HepG2 (cell line): ENCODE measurements around the gene SLC44A4. TPM values are rescaled to one million over a fixed set of nuclear protein-coding genes. Genes with fewer than 3 reads are reported as not detected.
A peak's percentile ranks its signal among the peaks of the same experiment; 100 is the strongest.

Source experiments
- ATAC-seq: fragments of 200-7000 bp; cut with Tn5 transposase; 3 replicates; pipeline ENCODE4 v1.9.1; 2020; ENCODE audit warnings: mild to moderate bottlenecking, moderate library complexity
- BruUV-seq: library from RNA; stranded (reverse); fragments of 400-500 nt; replicated peaks from 2 replicates; lab custom pipeline; 2021; lab: Mats Ljungman, UMichigan
- CTCF ChIA-PET: fragments of 300-600 bp; formaldehyde crosslinking; extraction: SDS; loops from one replicate; lab custom pipeline; 2021; ENCODE audit warnings: low total read pairs, inconsistent platforms, low intra/inter-chr PET ratio; lab: Yijun Ruan, JAX
- POLR2A ChIA-PET: fragments of 350-600 bp; sonication (Branson Sonifier 250); formaldehyde crosslinking; loops from one replicate; lab custom pipeline; 2020; ENCODE audit warnings: antibody characterized with exemption, inconsistent platforms; lab: Yijun Ruan, JAX
- DNase-seq: peaks from one replicate; pipeline ENCODE4 v3.0.0-alpha.2; 2015; ENCODE audit warnings: low spot score
- FAIRE-seq: peaks from 3 replicates; lab custom pipeline; 2011; peaks lifted over from hg19 to GRCh38; lab: Jason Lieb, UNC
- H2AFZ ChIP-seq: one replicate; pipeline ENCODE4 v1.6.1; 2011; ENCODE audit warnings: low read length, inconsistent platforms
- H3K27ac ChIP-seq: fragments of 300-600 bp; 3 replicates; pipeline ENCODE4 v1.8.0; 2011; ENCODE audit warnings: mixed run types, mild to moderate bottlenecking, mixed read lengths, low read length, inconsistent platforms; ENCODE audit not compliant: insufficient read depth; ENCODE audit errors: extremely low read length
- H3K27me3 ChIP-seq, 2 experiments: fragments of 200-600 bp in 1 of 2; 2 replicates in 1 of 2; 3 replicates in 1 of 2; pipeline versions ENCODE4 v1.6.0 to v1.8.0; 2011; ENCODE audit warnings: low read length in 2 of 2, mild to moderate bottlenecking in 2 of 2, moderate library complexity in 2 of 2, inconsistent platforms in 1 of 2; ENCODE audit not compliant: insufficient read depth in 2 of 2, control insufficient read depth in 1 of 2
- H3K36me3 ChIP-seq, 2 experiments: fragments of 200-600 bp in 1 of 2; replicated peaks in 1 of 2; 2 replicates in 1 of 2; 3 replicates in 1 of 2; pipeline versions ENCODE4 v1.5.1 to v1.8.0; 2011; ENCODE audit warnings: low read length in 2 of 2, inconsistent platforms in 1 of 2; ENCODE audit not compliant: insufficient read depth in 2 of 2, control insufficient read depth in 1 of 2
- H3K4me1 ChIP-seq: 2 replicates; pipeline ENCODE4 v1.5.1; 2012; ENCODE audit warnings: low read length, inconsistent platforms; ENCODE audit not compliant: insufficient read depth
- H3K4me2 ChIP-seq: 2 replicates; pipeline ENCODE4 v1.6.0; 2011; ENCODE audit warnings: low read depth, low read length, inconsistent platforms
- H3K4me3 ChIP-seq, 3 experiments: fragments of 200-600 bp in 1 of 3; sonication (generic), shearing (Covaris generic) in 1 of 3; replicated peaks in 1 of 3; 2 replicates each; pipeline ENCODE4 v1.5.1; 2011 to 2016; ENCODE audit warnings: low read length in 3 of 3, inconsistent platforms in 2 of 3, low read depth in 2 of 3, mild to moderate bottlenecking in 2 of 3, control low read depth in 1 of 3, mixed read lengths in 1 of 3; ENCODE audit not compliant: insufficient read depth in 1 of 3
- H3K79me2 ChIP-seq: one replicate; pipeline ENCODE4 v1.6.1; 2011; ENCODE audit warnings: low read length, inconsistent platforms; ENCODE audit not compliant: insufficient read depth
- H3K9ac ChIP-seq: 2 replicates; pipeline ENCODE4 v1.6.0; 2011; ENCODE audit warnings: mild to moderate bottlenecking, low read depth, low read length, inconsistent platforms; ENCODE audit not compliant: insufficient read depth
- H3K9me3 ChIP-seq: 2 replicates; pipeline ENCODE4 v1.5.1; 2012; ENCODE audit warnings: mild to moderate bottlenecking, low read length
- H4K20me1 ChIP-seq: 2 replicates; pipeline ENCODE4 v1.6.0; 2011; ENCODE audit warnings: inconsistent platforms, mild to moderate bottlenecking, low read length, moderate library complexity; ENCODE audit not compliant: insufficient read depth
- AGO1 ChIP-seq: fragments of 200-400 bp; formaldehyde crosslinking; IDR thresholded peaks from 2 replicates; pipeline ENCODE4 v1.6.1; 2017; ENCODE audit warnings: mild to moderate bottlenecking, low read depth, low read length, moderate library complexity; ENCODE audit not compliant: poor library complexity, severe bottlenecking
- CTCF ChIP-seq: sonication (generic); formaldehyde crosslinking; IDR thresholded peaks from 2 replicates; pipeline ENCODE4 v1.5.0; 2020; ENCODE audit warnings: mild to moderate bottlenecking, missing genetic modification reagents, moderate library complexity
- DNMT3B ChIP-seq: conservative IDR thresholded peaks from 2 replicates; pipeline ENCODE4 v1.6.1; 2016; ENCODE audit warnings: missing biosample characterization, control low read depth
- GFI1 ChIP-seq: sonication (generic); formaldehyde crosslinking; IDR thresholded peaks from 2 replicates; pipeline ENCODE4 v1.5.0; 2020; ENCODE audit warnings: missing genetic modification reagents, mild to moderate bottlenecking, borderline replicate concordance
- GZF1 ChIP-seq: sonication (generic); formaldehyde crosslinking; IDR thresholded peaks from 2 replicates; pipeline ENCODE4 v1.5.1; 2020; ENCODE audit warnings: mild to moderate bottlenecking, missing genetic modification reagents
- KLF6 ChIP-seq: IDR thresholded peaks from 2 replicates; pipeline ENCODE4 v1.8.0; 2016; ENCODE audit warnings: missing biosample characterization, missing genetic modification reagents
- MXI1 ChIP-seq: IDR thresholded peaks from 3 replicates; pipeline ENCODE4 v1.6.1; 2012; ENCODE audit warnings: low read depth, low read length, inconsistent platforms, borderline replicate concordance
- POLR2G ChIP-seq: fragments of 200-400 bp; formaldehyde crosslinking; IDR thresholded peaks from 2 replicates; pipeline ENCODE4 v1.6.1; 2018; ENCODE audit warnings: mild to moderate bottlenecking, low read depth, low read length, moderate library complexity
- RAD21 ChIP-seq: fragments of 450-650 bp; formaldehyde crosslinking; IDR thresholded peaks from 2 replicates; pipeline ENCODE4 v1.5.0; 2020; ENCODE audit warnings: mild to moderate bottlenecking
- SMARCE1 ChIP-seq: fragments of 450-650 bp; IDR thresholded peaks from 2 replicates; pipeline ENCODE4 v1.6.1; 2017; ENCODE audit warnings: borderline replicate concordance
- STAG1 ChIP-seq: sonication (generic); formaldehyde crosslinking; IDR thresholded peaks from 2 replicates; pipeline ENCODE4 v1.4.0; 2020; ENCODE audit warnings: missing genetic modification reagents
- TGIF2 ChIP-seq: IDR thresholded peaks from 2 replicates; pipeline ENCODE4 v1.6.1; 2016; ENCODE audit warnings: control low read depth, missing compliant biosample characterization
- ZFY ChIP-seq: sonication (generic); formaldehyde crosslinking; IDR thresholded peaks from 2 replicates; pipeline ENCODE4 v1.4.0; 2020; ENCODE audit warnings: missing genetic modification reagents
- ZNF180 ChIP-seq: sonication (generic); formaldehyde crosslinking; IDR thresholded peaks from 2 replicates; pipeline ENCODE4 v1.4.0; 2020; ENCODE audit warnings: low read depth, missing genetic modification reagents, borderline replicate concordance
- ZNF263 ChIP-seq: sonication (generic); formaldehyde crosslinking; IDR thresholded peaks from 2 replicates; pipeline ENCODE4 v1.4.0; 2020; ENCODE audit warnings: missing genetic modification reagents
- ZNF335 ChIP-seq: sonication (generic); formaldehyde crosslinking; IDR thresholded peaks from 2 replicates; pipeline ENCODE4 v1.4.0; 2020; ENCODE audit warnings: missing genetic modification reagents
- ZNF510 ChIP-seq: sonication (generic); formaldehyde crosslinking; IDR thresholded peaks from 2 replicates; pipeline ENCODE4 v1.4.0; 2020; ENCODE audit warnings: low read depth, mild to moderate bottlenecking, missing genetic modification reagents
- ZNF598 ChIP-seq: sonication (generic); formaldehyde crosslinking; IDR thresholded peaks from 2 replicates; pipeline ENCODE4 v1.5.1; 2020; ENCODE audit warnings: mild to moderate bottlenecking, missing genetic modification reagents, borderline replicate concordance
- ZSCAN21 ChIP-seq: sonication (generic); formaldehyde crosslinking; IDR thresholded peaks from 2 replicates; pipeline ENCODE4 v1.8.0; 2022; ENCODE audit warnings: mild to moderate bottlenecking, missing genetic modification reagents, moderate library complexity, borderline replicate concordance
- WGBS: methylation state at CpG from one replicate; pipeline ENCODE4 v1.1.6; 2017; ENCODE audit warnings: low lambda C conversion rate; 5-methylcytosine and 5-hydroxymethylcytosine counted together
- in situ Hi-C: cut with HindIII; loops from 2 replicates; pipeline ENCODE4 v1.10.0; 2017; ENCODE audit warnings: low pct_unique_long_range_greater_than_20kb; ENCODE audit not compliant: extremely low pct_ligation_motif_present
- intact Hi-C: fragments of 100-400 bp; cut with micrococcal nuclease; formaldehyde crosslinking; loops from one replicate; pipeline ENCODE4 v1.10.0; 2022; ENCODE audit not compliant: unreplicated experiment
- polyA plus RNA-seq, 8 experiments: library from polyadenylated mRNA; depleted of rRNA in 3 of 8; stranded (reverse) in 7 of 8; unstranded in 1 of 8; fragments of >200 nt; fragmentation: Illumina TruSeq in 4 of 8; extraction: Trizol in 4 of 8; gene quantifications; 2 replicates each; pipeline versions ENCODE4 v1.2.1 to v1.2.3, GENCODE V29; 2011 to 2016; ENCODE audit warnings: low read depth in 4 of 8, missing spikeins in 1 of 8, mixed read lengths in 1 of 8; ENCODE audit not compliant: insufficient read depth in 1 of 8
- total RNA-seq, 5 experiments: library from RNA; depleted of rRNA; stranded (reverse); fragments of >200 nt; fragmentation: Illumina TruSeq; extraction: Trizol; gene quantifications; 2 replicates each; pipeline ENCODE4 v1.2.3, GENCODE V29; 2016; ENCODE audit warnings: low read depth in 1 of 5
- TF ChIP-seq, protein P1 (sequence below): IDR thresholded peaks from 2 replicates; pipeline ENCODE4 v1.6.1; 2018; ENCODE audit warnings: missing genetic modification reagents

SLC44A4 gene
- total and polyA plus RNA-seq, 2 of the 13 experiments (the other 11 are each of a cell fraction or from before 2014, with no cell fraction given), result 3.5 to 5.9 TPM

- 0 out of 2 replicates have a peak, but pooled peaks have one; percentile 20 for TF ChIP-seq POLR2G
- TF ChIP-seq AGO1, result peak; percentile 24
- TF ChIP-seq DNMT3B (CRISPR knock-in tag), result peak; percentile 49; the same call in 1 of the 2 replicates
- no peak for TF ChIP-seq ZSCAN21 (CRISPR knock-in tag)
- 0 out of 2 replicates have a peak, but pooled peaks have one; percentile 32 for TF ChIP-seq TGIF2 (CRISPR knock-in tag)
- TF ChIP-seq ZNF263 (CRISPR knock-in tag), result peak; percentile 61; the same call in 1 of the 2 replicates
- TF ChIP-seq GFI1 (CRISPR knock-in tag), result 0 out of 2 replicates have a peak, but pooled peaks have one; percentile 3
These were observed 47.9 kb downstream of the SLC44A4 start (continued) for GRCh38 chr6:31830886-31831335.

- H3K4me2 ChIP-seq, result peak overlapping the region; percentile 94
- POLR2A ChIA-PET, result interaction anchor here (0.7 to 15.7 kb wide), 24 partner anchors 10 to 208 kb away, joined by 3 to 264 read pairs (median 5); partner anchors contain the start of genes BAG6, DDAH2, HSPA1A and HSPA1L
- H3K4me3 ChIP-seq, result peak overlapping the region; percentile 80 to 99 (median 97)
- H3K79me2 ChIP-seq, result peaks cover 35% of the 10 kb centered on the region
- DNase-seq, result no peak
- intact Hi-C loops, result loop anchor here (1.0 to 10.0 kb wide), 6 partner anchors 34 to 162 kb away; partner anchors contain the start of genes CSNK2B, EHMT2, LY6G5B and NELFE
- H2AFZ ChIP-seq, result no peak overlapping the region
- H4K20me1 ChIP-seq, result peaks cover 4% of the 10 kb centered on the region
- no peaks in the 10 kb centered on the region for H3K9me3 ChIP-seq
- H3K4me1 ChIP-seq, result peaks cover 44% of the 10 kb centered on the region
- H3K27me3 ChIP-seq, result no peaks in the 10 kb centered on the region; a peak in 1 of 5 replicates
- H3K36me3 ChIP-seq, result no peaks in the 10 kb centered on the region
- in situ Hi-C loops, result loop anchor here (5.0 kb wide), 1 partner anchor 57 kb away; no protein-coding TSS in a partner anchor
- no peak for FAIRE-seq
- no peak for ATAC-seq
- CTCF ChIA-PET, result interaction anchor here (0.8 to 2.2 kb wide), 8 partner anchors 34 to 149 kb away, joined by 3 to 16 read pairs (median 4); partner anchors contain the start of genes DDAH2, LY6G5C and VARS1
- under 1% methylated on average over 10 of the region's 15 CpGs for WGBS
- no TSS peak for BruUV-seq
- H3K27ac ChIP-seq, result peak overlapping the region; percentile 68
- peak overlapping the region; percentile 81 for H3K9ac ChIP-seq
- TF ChIP-seq GZF1 (no peak), ZNF180 (CRISPR knock-in tag) (no peak), KLF6 (CRISPR knock-in tag) (peak; percentile 60; the same call in 1 of the 2 replicates), STAG1 (peak; percentile 69), MXI1 (0 out of 3 replicates have a peak, but pooled peaks have one; percentile 17), SMARCE1 (no peak), ZNF335 (CRISPR knock-in tag) (0 out of 2 replicates have a peak, but pooled peaks have one; percentile 21), ZNF598 (CRISPR knock-in tag) (no peak), ZNF510 (no peak), CTCF (peak; percentile 63), ZFY (no peak; the same call in 1 of the 2 replicates), RAD21 (CRISPR knock-in tag) (peak; percentile 41; the same call in 1 of the 2 replicates)
- TF ChIP-seq, protein P1, sequence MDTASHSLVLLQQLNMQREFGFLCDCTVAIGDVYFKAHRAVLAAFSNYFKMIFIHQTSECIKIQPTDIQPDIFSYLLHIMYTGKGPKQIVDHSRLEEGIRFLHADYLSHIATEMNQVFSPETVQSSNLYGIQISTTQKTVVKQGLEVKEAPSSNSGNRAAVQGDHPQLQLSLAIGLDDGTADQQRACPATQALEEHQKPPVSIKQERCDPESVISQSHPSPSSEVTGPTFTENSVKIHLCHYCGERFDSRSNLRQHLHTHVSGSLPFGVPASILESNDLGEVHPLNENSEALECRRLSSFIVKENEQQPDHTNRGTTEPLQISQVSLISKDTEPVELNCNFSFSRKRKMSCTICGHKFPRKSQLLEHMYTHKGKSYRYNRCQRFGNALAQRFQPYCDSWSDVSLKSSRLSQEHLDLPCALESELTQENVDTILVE (CRISPR knock-in tag), result peak; percentile 44; the same call in 1 of the 2 replicates
These were observed 49.0 kb downstream of the SLC44A4 start for GRCh38 chr6:31829633-31830283.
